GM19025 (cell line): Measurements from ENCODE around the gene S100A3.
"Not testable (repeated sequence)": the region's sequence is repeated elsewhere in the genome, so short reads cannot be mapped to it uniquely, and the experiment has no call there.

ENCODE experiments used
- ATAC-seq: cut with Tn5 transposase; IDR thresholded peaks from one replicate; pipeline ENCODE4 v1.9.1; 2021; ENCODE audit warnings: mild to moderate bottlenecking, low read depth, moderate library complexity; ENCODE audit not compliant: unreplicated experiment

The S100A3 gene

GRCh38 chr1:153536012-153536670 lies 12.9 kb downstream of the S100A3 start:
- no peak for ATAC-seq

- no peak for ATAC-seq
Measured at GRCh38 chr1:153535242-153536011, 13.6 kb downstream of the S100A3 start, which contains the start of gene S100A6. Gene S100A6 (minus strand): TSS chr1:153535991. CDS start chr1:153535339, 652 bp downstream.

DNA sequence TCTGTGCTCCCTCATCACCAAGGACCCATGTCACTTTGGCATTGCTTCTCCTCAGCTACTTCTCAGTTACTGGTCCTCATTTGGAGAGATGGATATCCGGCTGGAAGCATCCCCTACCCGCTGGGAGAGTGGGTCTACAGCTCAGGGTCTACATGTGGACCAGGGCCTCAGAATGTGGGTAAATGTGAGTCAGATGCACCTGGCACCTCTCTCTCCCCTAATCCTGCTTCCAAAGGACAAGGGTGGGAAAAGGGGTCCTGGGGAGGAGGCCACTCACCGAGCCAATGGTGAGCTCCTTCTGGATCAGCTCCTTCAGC lies 14.2 kb downstream of the S100A3 start:
- no peak for ATAC-seq

DNA sequence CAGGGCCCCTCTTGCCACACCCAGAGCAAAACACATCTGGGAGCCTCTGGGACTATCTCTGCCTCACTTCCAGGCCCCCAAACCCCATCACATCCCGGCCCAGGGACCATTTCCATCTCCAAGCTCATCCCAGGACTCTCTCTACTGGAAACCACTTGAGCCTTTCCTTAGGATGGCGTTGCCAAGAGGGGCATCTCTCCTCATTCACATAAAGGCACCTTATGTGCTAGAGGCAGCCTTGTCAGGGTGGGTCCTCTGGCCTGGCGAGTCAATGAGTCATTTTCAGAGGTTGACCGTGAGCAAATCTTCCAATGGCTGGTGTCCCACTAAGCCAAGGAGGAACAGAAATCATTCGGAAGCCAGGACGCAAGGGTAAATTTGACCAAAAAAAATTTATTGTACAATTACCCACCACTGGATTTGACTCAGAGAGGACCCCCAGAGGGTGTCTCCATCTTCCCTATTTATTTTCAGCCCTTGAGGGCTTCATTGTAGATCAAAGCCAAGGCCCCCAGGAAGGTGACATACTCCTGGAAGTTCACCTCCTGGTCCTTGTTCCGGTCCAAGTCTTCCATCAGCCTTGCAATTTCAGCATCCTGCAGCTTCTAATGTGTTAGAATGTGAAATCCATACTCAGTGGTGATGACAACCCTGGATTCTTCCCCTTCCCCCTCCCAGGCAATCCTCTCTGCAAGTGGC lies 14.7 kb downstream of the S100A3 start:
- ATAC-seq = no peak

DNA sequence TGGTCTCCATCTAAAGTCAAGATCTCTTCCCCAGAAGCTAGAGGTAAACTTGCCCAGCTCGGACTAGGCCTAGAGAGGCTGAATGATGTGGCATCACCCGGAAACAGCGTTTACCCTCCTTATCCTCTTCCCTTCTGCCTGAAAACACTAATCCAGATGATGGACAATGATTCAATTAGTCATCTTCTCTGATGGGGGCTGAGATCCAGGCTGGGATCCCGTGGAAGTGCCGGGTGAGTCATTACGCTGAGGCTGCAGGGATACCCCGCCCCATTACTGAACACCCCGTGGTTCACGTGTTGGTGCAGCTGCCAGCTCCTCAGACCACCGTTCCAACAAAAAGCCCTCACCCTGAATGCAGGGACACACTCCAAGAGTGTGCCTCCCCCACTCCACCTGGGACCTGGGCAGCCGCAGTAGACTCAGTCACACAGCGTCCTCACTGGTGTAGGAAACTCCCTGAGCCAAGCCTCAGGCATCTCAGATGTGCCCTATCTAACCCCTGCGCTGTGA lies 15.3 kb downstream of the S100A3 start:
- no peak for ATAC-seq

DNA sequence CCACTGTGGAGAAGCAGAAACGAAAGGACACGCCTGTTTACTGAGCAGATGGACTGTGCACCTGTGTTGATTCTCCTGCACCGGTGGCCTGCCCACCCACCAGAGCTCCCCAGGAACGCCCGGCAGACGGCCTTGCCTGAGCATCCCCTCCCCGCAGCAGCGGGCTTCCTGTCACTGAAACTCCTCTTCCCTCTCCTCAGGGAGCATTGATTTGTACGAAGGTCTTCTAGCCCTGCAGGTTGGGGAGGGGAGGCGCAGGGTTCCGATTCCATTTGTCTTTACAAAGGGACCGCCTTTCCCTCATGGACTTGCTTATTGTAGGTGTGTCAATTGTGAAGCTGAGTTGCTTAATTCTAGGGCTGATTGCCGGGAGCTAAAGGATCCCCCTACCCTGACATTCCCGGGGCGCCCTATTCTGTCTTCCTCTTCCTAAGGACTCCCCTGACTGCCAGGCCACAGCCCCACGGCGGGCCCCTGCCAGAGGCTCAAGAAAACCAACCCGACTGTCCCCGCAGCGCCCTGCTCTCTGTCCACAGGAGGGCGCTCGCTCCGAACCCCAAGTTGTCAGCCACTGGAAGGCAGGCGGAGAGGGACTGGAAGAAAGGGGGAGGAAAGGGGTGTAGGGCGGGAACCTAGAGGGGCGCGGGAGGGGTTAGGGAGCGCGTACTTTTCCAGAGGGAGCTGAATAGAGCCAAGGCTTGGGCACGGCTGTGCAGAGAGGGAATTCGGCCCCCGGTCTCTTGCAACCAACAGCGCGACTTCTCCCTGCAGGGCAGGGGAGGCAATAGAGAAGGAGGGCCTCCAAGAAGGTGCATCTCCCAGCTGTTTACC lies 16.1 kb downstream of the S100A3 start:
- no peak for ATAC-seq

GRCh38 chr1:153532181-153532580 lies 16.9 kb downstream of the S100A3 start:
- ATAC-seq = no peak

DNA sequence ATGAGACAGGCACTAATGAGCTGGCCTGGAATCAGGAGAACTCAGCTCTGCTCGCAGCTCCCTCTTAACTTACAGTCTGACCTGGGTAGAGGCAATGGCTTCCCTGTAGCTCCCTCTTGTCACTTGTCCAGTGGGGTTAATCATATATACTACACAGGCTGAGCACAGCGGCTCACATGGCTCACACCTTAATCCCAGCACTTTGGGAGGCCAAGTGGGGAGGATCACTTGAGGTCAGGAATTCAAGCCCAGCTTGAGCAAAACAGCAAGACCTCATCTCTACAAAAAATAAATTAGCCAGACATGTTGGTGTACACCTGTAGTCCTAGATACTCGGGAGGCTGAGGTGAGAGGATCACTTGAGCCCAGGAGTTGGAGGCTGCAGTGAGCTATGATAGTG lies 17.4 kb downstream of the S100A3 start:
- no peak for ATAC-seq

DNA sequence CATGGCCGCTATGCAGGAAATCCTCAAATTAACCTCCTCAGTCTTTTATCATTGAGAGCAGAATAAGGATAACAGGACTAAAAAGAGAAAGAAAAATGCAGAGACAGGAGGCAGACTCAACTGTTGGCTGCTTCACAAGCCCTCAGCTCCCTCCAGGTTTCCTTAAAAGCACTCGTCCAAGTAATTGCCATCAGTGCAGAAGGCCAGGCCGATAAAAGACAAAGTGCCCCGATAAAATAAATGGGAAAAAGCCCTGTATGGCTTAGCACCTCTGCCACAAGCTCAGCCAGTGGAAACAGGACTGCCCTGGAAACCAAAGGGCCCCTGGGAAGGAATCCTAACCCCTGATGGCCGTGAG lies 21.4 kb downstream of the S100A3 start:
- no peak for ATAC-seq

DNA sequence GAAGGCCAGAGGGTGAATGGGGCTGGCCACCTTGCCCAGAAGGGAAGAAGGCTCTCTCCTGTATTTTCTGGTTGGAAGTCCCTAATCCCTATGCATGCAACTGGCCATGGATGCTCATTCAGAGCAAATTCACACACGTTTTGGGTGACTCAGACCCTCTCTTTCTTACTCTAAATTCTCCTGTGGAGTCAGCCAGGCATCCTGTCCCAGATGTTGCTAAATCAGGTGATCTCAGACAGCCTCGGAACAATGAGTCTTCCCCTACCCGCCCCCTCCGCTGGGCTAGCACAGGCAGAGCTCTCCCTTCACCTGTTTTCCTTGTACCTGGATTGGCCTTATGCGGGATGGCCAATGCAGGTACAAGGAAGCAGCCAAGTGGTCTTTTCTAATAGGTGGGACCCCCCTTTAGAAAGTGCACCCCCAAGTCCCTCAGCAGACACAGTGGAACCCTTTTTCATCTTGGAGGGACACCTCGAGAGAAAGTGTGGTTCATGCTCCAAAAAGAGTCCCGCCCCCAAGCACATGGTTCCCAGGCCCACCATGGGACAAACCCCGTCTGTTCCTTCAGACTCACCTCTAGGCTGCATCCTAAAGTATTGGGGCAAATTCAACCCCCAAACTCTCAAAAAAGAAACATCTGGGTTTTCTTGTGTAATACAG lies 21.9 kb downstream of the S100A3 start:
- ATAC-seq = no peak

GRCh38 chr1:153526132-153526543 lies 22.9 kb downstream of the S100A3 start:
- no peak for ATAC-seq

GRCh38 chr1:153525088-153525728 lies 23.9 kb downstream of the S100A3 start:
- no peak for ATAC-seq

DNA sequence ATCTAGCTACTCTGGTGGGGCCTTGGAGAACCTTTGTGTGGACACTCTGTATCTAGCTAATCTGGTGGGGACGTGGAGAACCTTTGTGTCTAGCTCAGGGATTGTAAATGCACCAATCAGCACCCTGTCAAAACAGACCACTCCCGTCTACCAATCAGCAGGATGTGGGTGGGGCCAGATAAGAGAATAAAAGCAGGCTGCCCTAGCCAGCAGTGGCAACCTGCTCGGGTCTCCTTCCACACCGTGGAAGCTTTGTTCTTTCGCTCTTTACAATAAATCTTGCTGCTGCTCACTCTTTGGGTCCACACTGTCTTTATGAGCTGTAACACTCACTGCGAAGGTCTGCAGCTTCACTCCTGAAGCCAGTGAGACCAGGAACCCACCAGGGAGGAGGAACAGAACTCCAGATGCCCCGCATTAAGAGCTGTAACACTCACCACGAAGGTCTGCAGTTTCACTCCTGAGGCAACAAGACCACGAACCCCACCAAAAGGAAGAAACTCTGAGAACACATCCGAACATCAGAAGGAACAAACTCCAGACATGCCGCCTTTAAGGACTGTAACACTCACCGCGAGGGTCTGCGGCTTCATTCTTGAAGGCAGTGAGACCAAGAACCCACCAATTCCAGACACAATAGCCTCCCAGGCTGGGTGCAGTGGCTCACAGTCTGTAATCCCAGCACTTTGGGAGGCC lies 26.6 kb downstream of the S100A3 start:
- ATAC-seq = not testable (repeated sequence)

DNA sequence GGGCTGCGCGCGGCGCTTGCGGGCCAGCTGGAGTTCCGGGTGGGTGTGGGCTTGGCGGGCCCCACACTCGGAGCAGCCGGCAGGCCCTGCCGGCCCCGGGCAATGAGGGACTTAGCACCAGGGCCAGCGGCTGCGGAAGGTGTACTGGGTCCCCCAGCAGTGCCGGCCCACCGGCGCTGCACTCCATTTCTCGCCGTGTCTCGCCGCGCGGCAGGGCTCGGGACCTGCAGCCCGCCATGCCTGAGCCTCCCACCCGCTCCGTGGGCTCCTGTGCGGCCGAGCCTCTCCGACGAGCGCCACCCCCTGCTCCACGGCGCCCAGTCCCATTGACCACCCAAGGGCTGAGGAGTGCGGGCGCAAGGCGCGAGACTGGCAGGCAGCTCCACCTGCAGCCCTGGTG lies 27.2 kb downstream of the S100A3 start:
- not testable (repeated sequence) for ATAC-seq

GRCh38 chr1:153520818-153521476 lies 28.1 kb downstream of the S100A3 start:
- no peak for ATAC-seq

DNA sequence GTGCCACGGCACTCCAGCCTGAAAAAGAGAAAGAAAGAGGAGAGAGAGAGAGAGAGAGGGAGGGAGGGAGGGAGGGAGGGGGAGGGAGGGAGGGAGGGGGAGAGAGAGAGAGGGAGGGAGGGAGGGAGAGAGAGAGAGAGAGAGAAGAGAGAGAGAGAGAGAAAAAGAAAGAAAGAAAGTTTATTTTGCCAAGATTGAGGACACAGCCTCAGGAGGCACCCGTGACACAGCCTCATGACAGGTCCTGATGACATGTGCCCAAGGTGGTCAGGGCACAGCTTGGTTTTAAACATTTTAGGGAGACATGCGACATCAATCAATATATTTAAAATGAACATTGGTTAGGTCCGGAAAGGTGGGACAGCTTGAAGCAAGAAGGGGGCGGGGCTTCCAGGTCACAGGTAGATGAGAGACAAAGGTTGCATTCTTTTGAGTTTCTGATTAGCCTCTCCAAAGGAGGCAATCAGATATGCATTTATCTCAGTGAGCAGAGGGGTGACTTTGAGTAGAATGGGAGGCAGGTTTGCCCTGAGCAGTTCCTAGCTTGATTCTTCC lies 28.8 kb downstream of the S100A3 start:
- ATAC-seq = not testable (repeated sequence)

- ATAC-seq = no peak
Measured at GRCh38 chr1:153519242-153519641, 29.8 kb downstream of the S100A3 start.
